ENCODE measurements around the gene EPN3.

EPN3 gene

DNA sequence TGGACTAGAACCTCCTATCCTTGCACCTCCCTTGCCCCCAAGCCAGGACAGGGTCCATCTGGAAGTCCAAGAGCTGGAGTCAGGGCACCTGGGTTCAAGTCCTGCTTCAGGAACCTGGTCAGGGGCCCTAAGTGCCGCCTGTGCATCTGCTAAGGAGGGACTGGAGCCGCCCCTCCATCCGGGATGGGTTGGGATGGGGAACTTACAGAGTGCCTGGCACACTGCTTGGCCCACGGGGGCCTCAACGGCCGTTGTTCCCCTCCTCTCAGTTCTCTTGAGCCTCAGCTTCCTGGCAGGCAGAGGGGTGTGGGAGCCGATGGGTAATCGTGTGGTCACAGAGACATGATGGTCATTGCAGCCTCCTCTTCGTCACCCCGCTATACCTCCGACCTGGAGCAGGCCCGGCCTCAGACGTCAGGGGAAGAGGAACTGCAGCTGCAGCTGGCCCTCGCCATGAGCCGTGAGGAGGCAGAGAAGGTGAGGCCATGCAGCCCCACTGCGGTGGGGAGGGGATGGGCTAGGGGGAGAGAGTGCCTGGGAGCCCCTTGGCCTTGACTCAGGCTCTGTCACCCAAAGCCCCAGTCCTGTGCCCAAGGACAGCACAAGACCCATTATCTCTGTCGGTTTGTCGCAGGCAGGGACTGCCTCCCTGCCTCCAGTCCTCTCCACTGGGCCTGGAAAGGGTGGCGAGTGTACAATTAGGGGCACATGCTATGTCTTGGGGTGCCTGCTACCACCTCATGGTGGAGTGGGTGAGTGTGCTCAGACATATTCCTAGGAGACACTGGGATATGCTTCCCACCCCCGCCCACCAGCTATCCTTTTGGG, 5.4 kb downstream of the EPN3 start:
- TF ChIP-seq, protein P1, sequence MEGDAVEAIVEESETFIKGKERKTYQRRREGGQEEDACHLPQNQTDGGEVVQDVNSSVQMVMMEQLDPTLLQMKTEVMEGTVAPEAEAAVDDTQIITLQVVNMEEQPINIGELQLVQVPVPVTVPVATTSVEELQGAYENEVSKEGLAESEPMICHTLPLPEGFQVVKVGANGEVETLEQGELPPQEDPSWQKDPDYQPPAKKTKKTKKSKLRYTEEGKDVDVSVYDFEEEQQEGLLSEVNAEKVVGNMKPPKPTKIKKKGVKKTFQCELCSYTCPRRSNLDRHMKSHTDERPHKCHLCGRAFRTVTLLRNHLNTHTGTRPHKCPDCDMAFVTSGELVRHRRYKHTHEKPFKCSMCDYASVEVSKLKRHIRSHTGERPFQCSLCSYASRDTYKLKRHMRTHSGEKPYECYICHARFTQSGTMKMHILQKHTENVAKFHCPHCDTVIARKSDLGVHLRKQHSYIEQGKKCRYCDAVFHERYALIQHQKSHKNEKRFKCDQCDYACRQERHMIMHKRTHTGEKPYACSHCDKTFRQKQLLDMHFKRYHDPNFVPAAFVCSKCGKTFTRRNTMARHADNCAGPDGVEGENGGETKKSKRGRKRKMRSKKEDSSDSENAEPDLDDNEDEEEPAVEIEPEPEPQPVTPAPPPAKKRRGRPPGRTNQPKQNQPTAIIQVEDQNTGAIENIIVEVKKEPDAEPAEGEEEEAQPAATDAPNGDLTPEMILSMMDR (IDR thresholded peaks at IDR 0.05), result no peak

DNA sequence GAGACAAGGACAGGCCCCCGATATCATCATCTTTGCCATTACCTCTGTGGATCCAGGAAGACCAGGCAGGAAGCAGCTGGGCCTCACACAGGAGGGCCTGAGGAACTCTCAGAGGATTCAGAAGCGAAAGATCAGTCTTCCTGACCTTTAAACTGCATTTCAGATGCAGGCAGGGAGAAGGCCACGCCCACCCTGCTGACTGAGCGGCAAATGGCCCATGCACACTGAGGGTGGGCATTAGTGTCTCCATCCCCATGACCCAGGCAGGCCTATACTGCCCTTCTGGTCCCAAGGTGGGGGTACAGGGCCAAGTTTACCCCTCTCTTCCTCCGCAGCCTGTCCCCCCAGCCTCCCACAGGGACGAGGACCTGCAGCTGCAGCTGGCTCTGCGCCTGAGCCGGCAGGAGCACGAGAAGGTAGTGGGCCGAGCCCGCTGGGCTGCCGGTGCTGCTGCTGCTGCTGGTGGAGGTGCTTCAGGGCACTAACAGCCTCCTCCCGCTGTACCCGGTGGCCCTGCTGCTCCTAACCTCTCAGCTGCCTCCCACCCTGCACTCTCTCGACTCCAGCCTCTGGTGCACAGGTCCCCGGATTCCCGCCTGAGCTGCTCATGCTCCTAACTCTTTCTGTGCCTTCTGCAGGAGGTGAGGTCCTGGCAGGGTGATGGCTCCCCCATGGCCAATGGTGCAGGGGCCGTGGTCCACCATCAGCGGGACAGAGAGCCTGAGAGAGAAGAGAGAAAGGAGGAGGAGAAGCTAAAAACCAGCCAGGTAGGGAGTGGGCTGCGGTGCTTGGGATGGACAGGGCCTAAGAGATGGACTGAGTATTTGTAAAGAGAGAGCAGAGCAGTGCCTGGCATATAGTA, 6.2 kb downstream of the EPN3 start:
- TF ChIP-seq, protein P1 (IDR thresholded peaks at IDR 0.05), result no peak

DNA sequence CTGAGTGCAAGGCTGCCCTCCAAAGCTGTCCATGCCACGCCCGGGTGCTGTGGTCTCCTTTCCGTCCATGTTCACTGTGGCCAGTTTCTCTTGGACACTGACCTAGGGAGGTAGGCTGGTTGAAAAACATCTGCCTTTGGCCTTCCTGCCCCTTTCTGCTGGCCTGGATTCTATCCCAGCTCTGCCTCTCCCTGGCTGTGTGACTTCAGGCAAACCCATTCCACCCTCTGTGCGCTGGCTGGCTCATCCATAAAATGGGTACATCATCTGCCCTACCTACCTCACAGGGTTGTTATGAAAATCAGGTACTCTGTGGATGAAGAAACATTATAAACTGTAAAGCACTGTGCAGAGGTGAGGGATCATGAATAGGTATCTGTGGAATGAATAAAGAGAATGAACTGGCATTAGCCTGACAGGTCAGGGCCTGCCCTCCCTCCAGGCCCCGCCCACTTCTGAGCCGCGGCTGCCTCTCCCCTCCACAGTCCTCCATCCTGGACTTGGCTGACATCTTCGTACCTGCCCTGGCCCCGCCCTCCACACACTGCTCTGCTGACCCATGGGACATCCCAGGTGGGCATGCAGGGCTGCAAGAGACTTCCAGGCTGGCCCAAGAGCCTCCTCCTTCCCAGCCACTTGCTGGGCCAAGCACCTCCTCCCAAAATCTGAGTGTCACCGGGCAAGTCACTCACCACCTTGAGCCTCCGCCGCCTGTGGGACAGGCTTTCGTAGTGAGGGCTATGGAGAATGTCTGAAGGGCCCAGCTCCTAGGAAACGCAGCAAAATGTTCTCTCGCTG, 7.4 kb downstream of the EPN3 start:
- TF ChIP-seq, protein P1 (IDR thresholded peaks at IDR 0.05), result no peak

DNA sequence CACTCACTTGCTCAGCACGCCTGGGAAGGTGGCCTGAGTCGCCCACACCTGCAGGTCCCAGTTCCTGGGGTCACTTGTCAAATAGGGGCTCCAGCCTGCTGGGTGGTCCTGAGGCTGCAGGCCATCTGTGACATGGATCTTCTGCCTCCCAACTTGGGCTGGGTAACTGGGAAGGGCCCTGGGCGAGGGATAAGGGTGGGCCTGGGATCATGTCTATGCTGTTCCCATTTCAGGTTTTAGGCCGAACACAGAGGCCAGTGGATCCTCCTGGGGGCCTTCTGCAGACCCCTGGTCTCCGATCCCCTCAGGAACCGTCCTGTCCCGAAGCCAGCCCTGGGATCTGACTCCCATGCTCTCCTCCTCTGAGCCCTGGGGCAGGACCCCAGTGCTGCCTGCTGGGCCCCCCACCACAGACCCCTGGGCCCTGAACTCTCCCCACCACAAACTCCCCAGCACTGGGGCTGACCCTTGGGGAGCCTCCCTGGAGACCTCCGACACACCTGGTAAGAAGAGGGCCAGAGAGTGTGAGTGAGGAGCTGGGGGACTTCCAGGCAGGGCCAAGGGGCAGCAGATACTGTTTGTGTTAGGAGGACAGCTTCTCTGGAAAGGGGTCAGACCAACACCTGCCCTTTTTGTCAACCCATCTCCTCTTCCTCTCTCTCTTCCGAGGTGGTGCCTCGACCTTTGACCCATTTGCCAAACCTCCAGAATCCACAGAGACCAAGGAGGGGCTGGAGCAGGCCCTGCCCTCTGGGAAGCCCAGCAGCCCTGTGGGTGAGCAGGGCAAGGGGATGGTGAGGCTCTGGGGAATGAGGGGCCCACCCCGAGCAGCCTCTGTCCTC, 8.2 kb downstream of the EPN3 start:
- TF ChIP-seq, protein P1 (IDR thresholded peaks at IDR 0.05), result no peak

DNA sequence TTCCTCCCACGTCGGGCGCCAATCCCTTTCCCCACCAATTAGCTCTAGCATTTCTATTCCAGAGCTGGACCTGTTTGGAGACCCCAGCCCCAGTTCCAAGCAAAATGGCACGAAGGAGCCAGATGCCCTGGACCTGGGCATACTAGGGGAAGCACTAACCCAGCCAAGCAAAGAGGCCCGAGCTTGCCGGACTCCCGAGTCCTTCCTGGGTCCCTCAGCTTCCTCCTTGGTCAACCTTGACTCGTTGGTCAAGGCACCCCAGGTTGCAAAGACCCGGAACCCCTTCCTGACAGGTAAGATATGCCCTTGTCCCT, 8.8 kb downstream of the EPN3 start:
- TF ChIP-seq, protein P1 (IDR thresholded peaks at IDR 0.05), result no peak

DNA sequence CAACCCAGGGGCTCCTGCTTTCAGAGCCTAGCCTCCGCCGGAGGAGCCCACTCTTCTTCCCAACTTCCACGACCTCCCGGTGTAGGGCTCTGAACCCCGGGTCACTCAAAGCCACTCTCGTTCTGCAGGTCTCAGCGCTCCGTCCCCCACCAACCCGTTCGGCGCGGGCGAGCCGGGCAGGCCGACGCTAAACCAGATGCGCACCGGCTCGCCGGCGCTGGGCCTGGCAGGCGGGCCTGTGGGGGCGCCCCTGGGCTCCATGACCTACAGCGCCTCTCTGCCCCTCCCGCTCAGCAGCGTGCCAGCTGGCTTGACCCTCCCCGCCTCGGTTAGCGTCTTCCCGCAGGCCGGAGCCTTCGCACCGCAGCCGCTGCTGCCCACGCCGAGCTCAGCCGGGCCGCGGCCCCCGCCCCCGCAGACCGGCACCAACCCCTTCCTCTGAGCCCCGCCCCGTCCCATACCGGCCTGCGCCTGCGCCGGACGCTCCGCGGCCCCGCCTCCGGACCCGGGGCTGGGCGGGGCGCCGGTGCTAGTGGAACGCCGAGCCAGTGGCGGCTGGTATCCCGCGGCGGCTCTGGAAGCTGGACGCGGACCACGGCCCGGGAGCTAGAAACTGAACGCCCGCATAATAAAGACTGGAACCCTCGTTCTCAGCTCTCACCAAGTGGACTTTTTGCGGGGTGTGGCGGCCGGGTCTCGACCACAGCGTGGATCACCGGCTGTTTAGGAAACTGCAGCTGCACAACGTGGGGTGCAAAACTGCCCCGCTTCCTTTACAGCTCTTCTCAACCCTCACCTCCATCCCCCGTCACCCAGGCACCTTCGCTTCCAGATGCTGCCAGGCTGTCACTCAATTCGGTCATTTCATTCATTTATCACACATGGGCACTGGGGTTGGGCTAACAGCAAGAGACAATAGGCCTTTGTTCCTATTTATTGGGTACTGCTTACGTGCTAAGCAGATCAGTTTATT, 9.5 kb downstream of the EPN3 start:
- TF ChIP-seq, protein P1 (IDR thresholded peaks at IDR 0.05), result no peak

Data from LNCAP (cell line).